OCI-LY3 (cell line): ENCODE data around the gene CDH23.

ENCODE experiments used
- H2AFZ ChIP-seq: fragments of 200-600, 300-600 bp; shearing (Covaris generic); 2 replicates; pipeline ENCODE4 v1.6.0; 2014; ENCODE audit warnings: antibody characterized with exemption, low read depth, low read length
- H3K27ac ChIP-seq: fragments of 200-600, 300-600 bp; sonication (generic); 2 replicates; pipeline ENCODE4 v1.5.1; 2014; ENCODE audit warnings: mild to moderate bottlenecking, low read length, moderate library complexity, mixed read lengths
- H3K27me3 ChIP-seq: fragments of 200-600, 300-600 bp; sonication (generic); 2 replicates; pipeline ENCODE4 v1.6.1; 2014; ENCODE audit warnings: low read depth, low read length, mixed read lengths
- H3K36me3 ChIP-seq: fragments of 200-600, 300-600 bp; sonication (generic); replicated peaks from 2 replicates; pipeline ENCODE3; 2014; ENCODE audit warnings: low read depth, low read length, mixed read lengths
- H3K4me1 ChIP-seq: fragments of 300-600, 200-600 bp; sonication (generic); 2 replicates; pipeline ENCODE4 v1.6.1; 2014; ENCODE audit warnings: low read length, mixed read lengths
- H3K4me2 ChIP-seq: fragments of 200-600, 300-600 bp; sonication (generic); 2 replicates; pipeline ENCODE4 v1.6.1; 2014; ENCODE audit warnings: low read length, mixed read lengths
- H3K4me3 ChIP-seq: fragments of 300-600, 200-600 bp; sonication (generic); 2 replicates; pipeline ENCODE4 v1.5.1; 2014; ENCODE audit warnings: antibody characterized with exemption, mild to moderate bottlenecking, low read length, moderate library complexity
- H3K79me2 ChIP-seq: fragments of 300-600, 200-600 bp; shearing (Covaris generic); 2 replicates; pipeline ENCODE4 v1.6.1; 2014; ENCODE audit warnings: mild to moderate bottlenecking, low read length, mixed read lengths
- H3K9ac ChIP-seq: fragments of 300-600, 200-600 bp; shearing (Covaris generic); 2 replicates; pipeline ENCODE4 v1.6.0; 2014; ENCODE audit warnings: mild to moderate bottlenecking, low read length, moderate library complexity
- H3K9me3 ChIP-seq: fragments of 200-600, 300-600 bp; shearing (Covaris generic); 2 replicates; pipeline ENCODE4 v1.6.1; 2014; ENCODE audit warnings: low read length, mixed read lengths; ENCODE audit not compliant: insufficient read depth
- H4K20me1 ChIP-seq: fragments of 200-600, 300-600 bp; sonication (generic); 2 replicates; pipeline ENCODE4 v1.6.1; 2016; ENCODE audit warnings: low read length, mixed read lengths; ENCODE audit not compliant: insufficient read depth
- CTCF ChIP-seq: fragments of 200-600, 300-600 bp; sonication (generic); IDR thresholded peaks from 2 replicates; pipeline ENCODE4 v1.5.1; 2014; ENCODE audit warnings: antibody characterized with exemption, low read length, low read depth
- EZH2phosphoT487 ChIP-seq: fragments of 200-600 bp; shearing (Covaris generic); IDR thresholded peaks from 2 replicates; pipeline ENCODE4 v1.6.1; 2018; ENCODE audit warnings: antibody characterized with exemption, mixed run types, low read depth

CDH23 gene

DNA sequence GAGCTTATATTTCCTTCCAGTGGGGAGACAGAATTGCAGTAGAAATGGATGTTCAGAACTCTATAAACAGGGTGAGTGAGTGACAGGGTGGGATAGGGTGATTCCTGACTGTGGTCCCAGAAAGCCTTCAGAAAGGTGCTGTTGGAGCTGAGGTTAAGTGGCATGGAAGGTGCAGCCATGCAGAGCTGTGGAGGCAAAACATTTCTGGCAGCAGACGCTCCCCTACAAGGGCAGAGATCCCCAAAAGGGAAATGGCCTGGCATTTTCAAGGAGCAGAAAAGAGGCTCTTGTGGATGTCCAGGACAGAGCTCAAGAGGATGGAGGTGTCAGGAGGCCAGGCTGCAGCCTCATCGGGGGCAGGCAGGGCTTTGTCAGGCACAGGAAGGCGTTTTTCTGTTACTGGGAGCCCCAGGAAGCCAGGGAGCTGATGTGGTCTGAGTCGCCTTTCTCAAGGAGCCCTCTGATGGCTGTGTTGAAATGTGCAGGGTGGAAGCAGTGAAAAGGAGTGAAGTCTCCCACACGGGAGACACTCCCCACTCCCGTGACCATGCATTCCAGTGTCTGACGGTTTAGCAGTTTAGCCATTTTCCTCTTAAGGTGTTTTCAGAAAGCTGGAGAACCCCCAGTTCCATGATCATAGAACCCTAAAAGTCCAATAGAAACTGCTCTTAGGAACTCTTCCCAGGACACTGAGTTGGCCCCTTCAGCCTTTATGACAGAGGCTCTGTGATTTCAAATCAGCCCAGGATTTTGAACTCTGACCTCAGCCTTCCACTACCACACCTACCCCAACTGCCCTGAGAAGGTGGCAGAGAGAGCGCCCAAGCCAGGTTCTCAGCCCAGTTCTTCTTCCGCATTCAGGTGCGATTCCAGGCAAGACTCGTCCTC lies 226.6 kb downstream of the CDH23 start:
- Histone ChIP-seq H3K4me2 (no peak overlapping the region), H4K20me1 (no peaks in the 10 kb centered on the region), H3K9ac (no peak overlapping the region), H3K27me3 (no peaks in the 10 kb centered on the region; the same call in 1 of the 2 replicates), H3K27ac (no peak overlapping the region), H3K79me2 (no peaks in the 10 kb centered on the region), H3K36me3 (no peaks in the 10 kb centered on the region), H3K4me1 (peaks cover 7% of the 10 kb centered on the region; the same call in 1 of the 2 replicates), H3K4me3 (no peak overlapping the region), H3K9me3 (no peaks in the 10 kb centered on the region), H2AFZ (no peak overlapping the region)
- TF ChIP-seq CTCF (no peak), EZH2phosphoT487 (no peak)

- Histone ChIP-seq H3K27ac (no peak overlapping the region), H3K4me2 (no peak overlapping the region), H2AFZ (no peak overlapping the region), H3K79me2 (no peaks in the 10 kb centered on the region), H3K4me1 (peaks cover 7% of the 10 kb centered on the region; the same call in 1 of the 2 replicates), H4K20me1 (no peaks in the 10 kb centered on the region), H3K36me3 (no peaks in the 10 kb centered on the region), H3K27me3 (no peaks in the 10 kb centered on the region; the same call in 1 of the 2 replicates), H3K9ac (no peak overlapping the region), H3K9me3 (no peaks in the 10 kb centered on the region), H3K4me3 (no peak overlapping the region)
- no peak for TF ChIP-seq EZH2phosphoT487
- TF ChIP-seq CTCF: no peak
Observed at GRCh38 chr10:71623986-71624291, 227.2 kb downstream of the CDH23 start.

GRCh38 chr10:71625445-71626175 lies 228.9 kb downstream of the CDH23 start:
- Histone ChIP-seq H3K27me3 (no peaks in the 10 kb centered on the region; the same call in 1 of the 2 replicates), H3K4me3 (no peak overlapping the region), H3K79me2 (no peaks in the 10 kb centered on the region), H3K9me3 (no peaks in the 10 kb centered on the region), H3K36me3 (no peaks in the 10 kb centered on the region), H2AFZ (no peak overlapping the region), H3K9ac (no peak overlapping the region), H3K4me2 (no peak overlapping the region), H4K20me1 (no peaks in the 10 kb centered on the region), H3K27ac (no peak overlapping the region), H3K4me1 (peaks cover 7% of the 10 kb centered on the region; the same call in 1 of the 2 replicates)
- TF ChIP-seq CTCF: no peak
- no peak for TF ChIP-seq EZH2phosphoT487
